Measurements from ENCODE around the gene FAM177A1.
"Not testable (repeated sequence)": the region's sequence is repeated elsewhere in the genome, so short reads cannot be mapped to it uniquely, and the experiment has no call there.

The FAM177A1 gene

DNA sequence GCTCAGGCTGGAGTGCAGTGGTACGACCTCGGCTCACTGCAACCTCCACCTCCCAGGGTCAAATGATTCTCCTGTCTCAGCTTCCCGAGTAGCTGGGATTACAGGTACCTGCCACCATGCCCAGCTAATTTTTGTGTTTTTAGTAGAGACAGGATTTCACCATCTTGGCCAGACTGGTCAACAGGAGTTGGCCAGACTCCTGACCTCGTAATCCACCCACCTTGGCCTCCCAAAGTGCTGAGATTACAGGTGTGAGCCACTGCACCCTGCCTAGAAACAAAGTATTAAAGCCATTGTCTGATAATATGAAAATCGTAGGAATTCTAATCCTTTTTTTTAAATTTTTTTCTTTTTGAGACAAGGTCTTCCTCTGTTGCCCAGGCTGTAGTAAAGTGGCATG, 19.7 kb downstream of the FAM177A1 start:
- H3K4me3 ChIP-seq (ENCODE audit: low read depth in 1 of 2, low read length in 2 of 2); H3K27me3 ChIP-seq (ENCODE audit: low read depth, low read length); H3K4me1 ChIP-seq (ENCODE audit: control insufficient read depth in 1 of 2, insufficient read depth in 2 of 2, low read length in 2 of 2); H3K27ac ChIP-seq (ENCODE audit: low read length); H3K9me3 ChIP-seq (ENCODE audit: control insufficient read depth in 1 of 2, low read length in 2 of 2): not testable (repeated sequence)
- peaks cover 12 to 20% of the 10 kb centered on the region in 2 donors for H3K36me3 ChIP-seq (ENCODE audit: control insufficient read depth in 1 of 2, insufficient read depth in 2 of 2, low read length in 2 of 2)

DNA sequence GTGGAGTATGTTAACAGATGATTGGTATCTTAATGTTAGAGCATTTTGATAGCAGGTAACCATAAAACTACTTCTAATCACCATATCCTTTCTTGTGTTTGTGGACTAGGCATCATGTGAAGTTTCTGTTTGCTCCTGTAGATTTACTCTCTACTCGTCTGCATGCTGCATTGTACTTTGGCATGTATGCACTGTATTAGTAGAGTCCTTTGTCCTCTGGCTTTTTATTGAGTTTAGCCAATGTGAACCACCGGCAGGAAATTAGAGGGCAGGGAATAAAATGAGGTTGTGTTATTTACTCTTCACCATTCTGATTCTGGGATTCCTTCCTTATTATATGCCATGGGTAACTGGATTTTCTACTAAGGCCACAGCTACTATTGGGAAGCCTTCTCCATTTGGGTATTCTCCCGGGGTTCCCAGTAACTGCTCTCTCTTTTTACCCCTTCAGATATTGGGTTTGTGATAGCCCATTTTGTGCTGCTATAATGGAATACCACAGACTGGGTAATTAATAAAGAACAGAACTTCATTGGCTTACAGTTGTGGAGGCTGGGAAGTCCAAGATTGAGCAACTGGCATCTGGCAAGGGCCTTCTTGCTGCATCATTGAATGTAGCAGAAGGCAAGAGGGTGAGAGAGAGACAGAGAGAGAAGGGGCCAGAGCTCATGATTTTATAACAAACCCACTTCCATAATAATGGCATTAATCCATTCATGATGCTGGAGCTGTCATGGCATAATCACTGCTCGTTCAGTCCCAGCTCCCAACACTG, 22.4 kb downstream of the FAM177A1 start:
- peaks cover 12 to 21% of the 10 kb centered on the region in 2 donors for H3K36me3 ChIP-seq (ENCODE audit: control insufficient read depth in 1 of 2, insufficient read depth in 2 of 2, low read length in 2 of 2)
- H3K4me3 ChIP-seq (ENCODE audit: low read depth in 1 of 2, low read length in 2 of 2): no peak overlapping the region
- H3K9me3 ChIP-seq (ENCODE audit: control insufficient read depth in 1 of 2, low read length in 2 of 2): no peaks in the 10 kb centered on the region
- H3K4me1 ChIP-seq (ENCODE audit: control insufficient read depth in 1 of 2, insufficient read depth in 2 of 2, low read length in 2 of 2): no peaks in the 10 kb centered on the region
- no peak overlapping the region for H3K27ac ChIP-seq (ENCODE audit: low read length)
- H3K27me3 ChIP-seq (ENCODE audit: low read depth, low read length): no peaks in the 10 kb centered on the region

DNA sequence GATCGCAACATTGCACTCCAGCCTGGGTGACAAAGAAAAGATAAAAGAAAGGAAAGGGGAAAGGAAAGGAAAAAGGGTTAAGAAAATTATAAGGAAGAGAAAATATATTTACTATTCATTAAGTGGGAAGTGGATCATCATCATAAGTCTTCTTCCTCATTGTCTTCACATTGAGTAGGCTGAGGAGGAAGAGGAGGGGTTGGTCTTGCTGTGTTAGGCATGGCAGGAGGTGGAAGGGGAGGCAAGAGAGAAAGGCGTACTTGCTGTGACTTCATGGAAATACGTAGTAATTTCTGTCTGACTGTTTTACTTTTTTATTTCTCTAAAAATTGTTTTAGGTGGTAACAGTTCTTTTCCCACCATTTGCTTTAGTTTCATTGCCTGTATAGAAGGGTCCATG, 26.2 kb downstream of the FAM177A1 start:
- H3K4me1 ChIP-seq (ENCODE audit: control insufficient read depth in 1 of 2, insufficient read depth in 2 of 2, low read length in 2 of 2): no peaks in the 10 kb centered on the region
- peaks cover 16 to 37% of the 10 kb centered on the region in 2 donors for H3K36me3 ChIP-seq (ENCODE audit: control insufficient read depth in 1 of 2, insufficient read depth in 2 of 2, low read length in 2 of 2)
- H3K27ac ChIP-seq (ENCODE audit: low read length): no peak overlapping the region
- no peak overlapping the region for H3K4me3 ChIP-seq (ENCODE audit: low read depth in 1 of 2, low read length in 2 of 2)
- H3K9me3 ChIP-seq (ENCODE audit: control insufficient read depth in 1 of 2, low read length in 2 of 2): no peaks in the 10 kb centered on the region
- H3K27me3 ChIP-seq (ENCODE audit: low read depth, low read length): no peaks in the 10 kb centered on the region

DNA sequence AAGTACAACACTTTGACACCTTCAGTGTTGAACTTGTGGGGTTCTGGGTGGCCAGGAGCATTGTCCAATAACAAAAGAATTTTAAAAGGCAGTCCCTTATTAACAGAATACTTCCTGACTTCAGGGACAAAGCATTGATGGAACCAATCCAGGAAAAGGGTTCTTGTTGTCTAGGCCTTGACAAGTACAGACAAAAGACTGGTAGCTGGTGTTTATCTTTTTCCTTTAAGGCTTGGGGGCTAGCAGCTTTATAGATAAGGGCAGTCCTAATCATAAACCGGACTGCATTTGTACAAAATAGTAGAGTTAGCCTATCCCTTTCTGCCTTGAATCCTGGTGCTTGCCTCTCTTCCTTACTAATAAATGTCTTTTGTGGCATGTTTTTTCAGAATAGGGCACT, 27.4 kb downstream of the FAM177A1 start:
- Histone ChIP-seq H3K36me3 (ENCODE audit: control insufficient read depth in 1 of 2, insufficient read depth in 2 of 2, low read length in 2 of 2) (peaks cover 14 to 39% of the 10 kb centered on the region in 2 donors), H3K27ac (ENCODE audit: low read length) (no peak overlapping the region), H3K4me1 (ENCODE audit: control insufficient read depth in 1 of 2, insufficient read depth in 2 of 2, low read length in 2 of 2) (no peaks in the 10 kb centered on the region), H3K9me3 (ENCODE audit: control insufficient read depth in 1 of 2, low read length in 2 of 2) (no peaks in the 10 kb centered on the region), H3K27me3 (ENCODE audit: low read depth, low read length) (no peaks in the 10 kb centered on the region), H3K4me3 (ENCODE audit: low read depth in 1 of 2, low read length in 2 of 2) (no peak overlapping the region)

DNA sequence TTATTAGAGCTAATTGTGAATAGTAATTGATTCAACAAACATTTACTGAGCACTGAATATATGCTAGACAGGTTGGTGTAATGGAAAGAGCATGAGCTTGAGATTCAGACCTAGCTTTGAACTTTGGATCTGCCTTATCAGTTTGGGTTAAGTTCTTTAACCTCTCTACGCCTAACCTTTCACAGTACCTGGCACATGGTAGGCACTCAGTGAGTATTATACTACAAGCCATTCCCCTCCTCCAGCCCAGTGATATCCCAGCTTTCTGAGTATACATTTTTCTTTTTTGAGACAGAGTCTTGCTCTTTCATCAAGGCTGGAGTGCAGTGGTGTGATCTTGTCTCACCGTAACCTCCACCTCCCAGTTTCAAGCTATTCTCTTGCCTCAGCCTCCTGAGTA, 32.0 kb downstream of the FAM177A1 start:
- Histone ChIP-seq H3K9me3 (ENCODE audit: control insufficient read depth in 1 of 2, low read length in 2 of 2) (no peaks in the 10 kb centered on the region), H3K27me3 (ENCODE audit: low read depth, low read length) (no peaks in the 10 kb centered on the region), H3K36me3 (ENCODE audit: control insufficient read depth in 1 of 2, insufficient read depth in 2 of 2, low read length in 2 of 2) (peaks cover 29 to 46% of the 10 kb centered on the region in 2 donors), H3K27ac (ENCODE audit: low read length) (no peak overlapping the region), H3K4me1 (ENCODE audit: control insufficient read depth in 1 of 2, insufficient read depth in 2 of 2, low read length in 2 of 2) (no peaks in the 10 kb centered on the region), H3K4me3 (ENCODE audit: low read depth in 1 of 2, low read length in 2 of 2) (no peak overlapping the region)

DNA sequence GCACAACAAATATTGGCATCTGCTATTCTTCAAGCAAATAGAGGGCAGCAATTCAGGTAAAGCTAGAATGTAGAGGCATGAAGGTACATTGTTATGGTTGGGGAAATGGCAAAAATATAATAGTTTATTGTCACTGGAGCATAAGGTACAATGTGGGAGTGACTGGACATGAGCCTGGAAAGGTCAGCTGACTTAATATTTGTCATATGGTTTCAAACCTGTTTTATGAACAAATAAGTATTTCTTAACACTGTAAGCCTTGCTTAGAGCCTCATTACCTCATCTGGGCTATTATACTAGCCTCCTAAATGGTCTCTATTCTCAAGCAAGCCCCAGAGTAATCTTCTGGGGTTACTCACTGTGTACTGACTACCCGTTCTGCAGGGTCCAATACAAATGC, 33.7 kb downstream of the FAM177A1 start:
- Histone ChIP-seq H3K27ac (ENCODE audit: low read length) (no peak overlapping the region), H3K9me3 (ENCODE audit: control insufficient read depth in 1 of 2, low read length in 2 of 2) (no peaks in the 10 kb centered on the region), H3K4me3 (ENCODE audit: low read depth in 1 of 2, low read length in 2 of 2) (no peak overlapping the region), H3K4me1 (ENCODE audit: control insufficient read depth in 1 of 2, insufficient read depth in 2 of 2, low read length in 2 of 2) (no peaks in the 10 kb centered on the region), H3K36me3 (ENCODE audit: control insufficient read depth in 1 of 2, insufficient read depth in 2 of 2, low read length in 2 of 2) (peaks cover 33 to 43% of the 10 kb centered on the region in 2 donors), H3K27me3 (ENCODE audit: low read depth, low read length) (no peaks in the 10 kb centered on the region)

DNA sequence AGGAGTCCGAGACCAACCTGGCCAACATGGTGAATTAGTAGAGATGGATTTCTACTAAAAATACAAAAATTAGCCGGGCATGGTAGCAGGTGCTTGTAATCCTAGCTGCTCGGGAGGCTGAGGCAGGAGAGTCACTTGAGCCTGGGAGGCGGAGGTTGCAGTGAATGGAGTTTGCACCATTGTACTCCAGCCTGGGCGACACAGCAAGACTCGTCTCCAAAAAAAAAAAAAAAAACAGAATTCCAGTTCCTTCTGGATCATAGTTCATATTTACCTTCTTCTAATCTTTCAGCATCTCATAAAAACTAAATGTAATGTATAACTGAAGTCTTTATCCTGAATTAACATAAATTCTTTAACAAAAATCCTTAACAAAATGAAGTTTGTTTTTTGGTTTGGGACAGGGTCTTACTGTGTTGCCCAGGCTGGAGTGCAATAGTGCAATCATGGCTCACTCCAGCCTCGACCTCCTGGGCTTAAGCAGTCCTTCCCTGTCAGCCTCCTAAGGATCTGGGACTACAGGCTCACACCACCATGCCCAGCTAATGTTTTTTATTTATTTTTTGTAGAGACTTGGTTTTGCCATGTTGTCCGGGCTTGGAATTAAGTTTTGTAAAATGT, 37.6 kb downstream of the FAM177A1 start:
- Histone ChIP-seq H3K27ac (ENCODE audit: low read length) (no peak overlapping the region), H3K27me3 (ENCODE audit: low read depth, low read length) (no peaks in the 10 kb centered on the region), H3K9me3 (ENCODE audit: control insufficient read depth in 1 of 2, low read length in 2 of 2) (no peaks in the 10 kb centered on the region), H3K4me1 (ENCODE audit: control insufficient read depth in 1 of 2, insufficient read depth in 2 of 2, low read length in 2 of 2) (no peaks in the 10 kb centered on the region), H3K4me3 (ENCODE audit: low read depth in 1 of 2, low read length in 2 of 2) (no peak overlapping the region), H3K36me3 (ENCODE audit: control insufficient read depth in 1 of 2, insufficient read depth in 2 of 2, low read length in 2 of 2) (peaks cover 26 to 33% of the 10 kb centered on the region in 2 donors)

DNA sequence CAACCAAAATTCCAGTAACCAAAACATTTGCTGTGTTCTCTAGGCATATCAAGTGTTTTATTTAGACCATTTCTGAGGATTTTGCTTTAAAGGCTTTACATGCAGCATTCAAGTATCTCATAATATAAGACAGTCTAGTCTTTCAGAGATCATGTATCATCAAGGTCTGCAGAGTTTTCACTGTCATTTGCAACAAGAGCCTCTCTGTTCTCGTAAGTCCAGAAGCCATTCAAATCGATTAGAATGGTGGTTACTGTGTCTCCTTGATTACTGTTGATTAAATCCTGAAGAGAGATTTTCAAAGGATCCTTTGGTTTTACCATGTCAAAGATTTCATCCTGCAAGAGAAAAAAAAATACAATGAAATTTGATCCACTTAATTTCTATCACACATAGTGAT, 39.4 kb downstream of the FAM177A1 start:
- Histone ChIP-seq H3K4me3 (ENCODE audit: low read depth in 1 of 2, low read length in 2 of 2) (no peak overlapping the region), H3K27ac (ENCODE audit: low read length) (no peak overlapping the region), H3K27me3 (ENCODE audit: low read depth, low read length) (no peaks in the 10 kb centered on the region), H3K36me3 (ENCODE audit: control insufficient read depth in 1 of 2, insufficient read depth in 2 of 2, low read length in 2 of 2) (peaks cover 15 to 25% of the 10 kb centered on the region in 2 donors), H3K9me3 (ENCODE audit: control insufficient read depth in 1 of 2, low read length in 2 of 2) (no peaks in the 10 kb centered on the region), H3K4me1 (ENCODE audit: control insufficient read depth in 1 of 2, insufficient read depth in 2 of 2, low read length in 2 of 2) (no peaks in the 10 kb centered on the region)

DNA sequence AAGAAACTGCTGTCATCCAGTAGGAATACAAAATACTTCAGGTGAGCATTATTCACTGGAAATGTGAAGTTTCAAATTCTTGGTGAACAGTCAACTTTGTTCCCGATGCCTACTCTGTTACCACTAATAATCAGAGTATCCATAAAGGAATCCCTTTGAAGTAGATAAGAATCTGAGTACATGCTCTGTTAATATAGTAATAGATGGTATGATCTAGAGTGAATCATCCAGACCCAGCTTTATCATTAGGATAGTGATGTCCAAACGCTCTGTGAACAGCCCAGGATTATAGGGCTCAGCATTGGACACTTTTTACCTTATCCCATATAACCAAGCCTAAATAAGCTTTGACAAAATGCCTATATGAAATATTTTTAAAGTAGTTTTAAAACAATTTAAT, 42.4 kb downstream of the FAM177A1 start:
- Histone ChIP-seq H3K4me1 (ENCODE audit: control insufficient read depth in 1 of 2, insufficient read depth in 2 of 2, low read length in 2 of 2) (no peaks in the 10 kb centered on the region), H3K4me3 (ENCODE audit: low read depth in 1 of 2, low read length in 2 of 2) (no peak overlapping the region), H3K36me3 (ENCODE audit: control insufficient read depth in 1 of 2, insufficient read depth in 2 of 2, low read length in 2 of 2) (peaks cover 15 to 37% of the 10 kb centered on the region in 2 donors), H3K9me3 (ENCODE audit: control insufficient read depth in 1 of 2, low read length in 2 of 2) (no peaks in the 10 kb centered on the region), H3K27me3 (ENCODE audit: low read depth, low read length) (no peaks in the 10 kb centered on the region), H3K27ac (ENCODE audit: low read length) (no peak overlapping the region)

DNA sequence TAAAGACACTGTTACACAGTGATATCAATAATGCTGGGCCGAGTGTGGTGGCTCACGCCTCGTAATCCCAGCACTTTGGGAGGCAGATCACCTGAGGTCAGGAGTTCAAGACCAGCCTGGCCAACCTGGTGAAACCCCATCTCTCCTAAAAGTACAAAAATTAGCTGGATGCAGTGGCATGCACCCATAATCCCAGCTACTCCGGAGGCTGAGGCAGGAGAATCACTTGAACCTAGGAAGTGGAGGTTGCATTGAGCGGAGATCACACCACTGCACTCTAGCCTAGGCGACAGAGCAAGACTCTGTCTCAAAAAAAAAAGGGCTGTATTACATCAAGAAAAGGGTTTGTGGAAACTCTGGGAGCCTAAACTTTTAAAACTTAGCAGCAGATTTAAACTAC, 48.6 kb downstream of the FAM177A1 start:
- not testable (repeated sequence) for H3K4me3 ChIP-seq (ENCODE audit: low read depth in 1 of 2, low read length in 2 of 2); H3K27ac ChIP-seq (ENCODE audit: low read length); H3K27me3 ChIP-seq (ENCODE audit: low read depth, low read length); H3K9me3 ChIP-seq (ENCODE audit: control insufficient read depth in 1 of 2, low read length in 2 of 2); H3K4me1 ChIP-seq (ENCODE audit: control insufficient read depth in 1 of 2, insufficient read depth in 2 of 2, low read length in 2 of 2)
- H3K36me3 ChIP-seq (ENCODE audit: control insufficient read depth in 1 of 2, insufficient read depth in 2 of 2, low read length in 2 of 2): peaks cover 16 to 70% of the 10 kb centered on the region in 2 donors

DNA sequence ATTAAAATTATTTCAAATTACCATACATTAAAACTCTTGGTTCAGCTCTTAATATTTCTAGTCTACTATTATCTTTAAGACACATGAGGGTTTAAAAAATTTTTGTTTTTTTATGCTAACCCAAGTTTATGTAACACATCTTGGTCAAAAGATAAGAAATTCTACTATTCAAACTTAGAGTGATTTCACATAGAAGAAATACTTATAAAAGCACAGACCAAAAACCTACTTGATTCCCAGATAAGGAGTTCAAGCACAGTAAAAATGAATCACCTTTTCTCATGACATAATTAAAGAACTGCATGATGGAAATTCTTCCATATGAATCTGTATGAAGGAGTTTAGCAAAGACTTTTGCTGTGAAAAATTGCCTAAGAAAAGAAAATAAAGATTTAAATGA, 61.8 kb downstream of the FAM177A1 start:
- Histone ChIP-seq H3K27me3 (ENCODE audit: low read depth, low read length) (no peaks in the 10 kb centered on the region), H3K4me3 (ENCODE audit: low read depth in 1 of 2, low read length in 2 of 2) (no peak overlapping the region), H3K27ac (ENCODE audit: low read length) (no peak overlapping the region), H3K4me1 (ENCODE audit: control insufficient read depth in 1 of 2, insufficient read depth in 2 of 2, low read length in 2 of 2) (no peaks in the 10 kb centered on the region), H3K36me3 (ENCODE audit: control insufficient read depth in 1 of 2, insufficient read depth in 2 of 2, low read length in 2 of 2) (peaks cover 35 to 63% of the 10 kb centered on the region in 2 donors), H3K9me3 (ENCODE audit: control insufficient read depth in 1 of 2, low read length in 2 of 2) (no peaks in the 10 kb centered on the region)

DNA sequence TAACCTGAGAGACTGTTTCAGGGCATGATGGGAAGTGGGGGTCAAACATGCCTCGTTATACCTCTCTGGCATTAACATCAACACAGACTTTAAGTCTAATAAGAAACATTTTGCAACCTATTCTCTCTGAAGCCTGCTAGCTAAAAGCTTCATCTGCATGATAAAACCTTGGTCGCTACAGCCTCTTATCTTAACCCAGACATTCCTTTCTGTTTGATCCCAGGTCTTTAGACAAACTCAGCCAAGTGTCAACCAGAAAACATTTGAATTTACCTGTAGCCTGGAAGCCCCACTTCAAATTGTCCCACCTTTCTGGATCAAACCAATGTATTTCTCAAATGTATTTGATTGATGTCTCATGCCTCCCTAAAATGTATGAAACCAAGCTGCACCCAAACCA, 66.6 kb downstream of the FAM177A1 start:
- Histone ChIP-seq H3K9me3 (ENCODE audit: control insufficient read depth in 1 of 2, low read length in 2 of 2) (no peaks in the 10 kb centered on the region), H3K27me3 (ENCODE audit: low read depth, low read length) (no peaks in the 10 kb centered on the region), H3K36me3 (ENCODE audit: control insufficient read depth in 1 of 2, insufficient read depth in 2 of 2, low read length in 2 of 2) (peaks cover 47 to 51% of the 10 kb centered on the region in 2 donors), H3K4me3 (ENCODE audit: low read depth in 1 of 2, low read length in 2 of 2) (no peak overlapping the region), H3K4me1 (ENCODE audit: control insufficient read depth in 1 of 2, insufficient read depth in 2 of 2, low read length in 2 of 2) (no peaks in the 10 kb centered on the region), H3K27ac (ENCODE audit: low read length) (no peak overlapping the region)

Data from muscle layer of duodenum (tissue), 2 donors.